Esophagus muscularis mucosa (tissue), 4 donors: ENCODE measurements around the gene BTBD9. TPM values are rescaled to one million over a fixed set of nuclear protein-coding genes. Genes with fewer than 3 reads are reported as not detected.

Source experiments
- DNase-seq: peaks from one replicate; pipeline ENCODE4 v3.0.0-alpha.2; 2017; ENCODE audit errors: extremely low spot score
- H3K27ac ChIP-seq, 4 donors: fragments of 200-600 bp; sonication (generic); replicated peaks in 1 of 4; 1 replicate in 3 of 4; 2 replicates in 1 of 4; pipeline ENCODE4 v1.5.1; 2016 to 2019; ENCODE audit warnings: mild to moderate bottlenecking in 1 of 4
- H3K27me3 ChIP-seq, 4 donors: fragments of 200-600 bp; sonication (generic); one replicate each; pipeline versions ENCODE4 v1.5.1 to v1.6.0; 2016 to 2019
- H3K36me3 ChIP-seq, 4 donors: fragments of 200-600 bp; sonication (generic); one replicate each; pipeline ENCODE4 v1.5.1; 2016 to 2019
- H3K4me1 ChIP-seq, 4 donors: fragments of 200-600 bp; sonication (generic); one replicate each; pipeline ENCODE4 v1.5.1; 2016 to 2019
- H3K4me3 ChIP-seq, 4 donors: fragments of 200-600 bp; sonication (generic); 1 replicate in 2 of 4; 2 replicates in 2 of 4; pipeline ENCODE4 v1.5.1; 2016 to 2019; ENCODE audit warnings: mild to moderate bottlenecking in 4 of 4, moderate library complexity in 1 of 4
- H3K9me3 ChIP-seq, 4 donors: fragments of 200-600 bp; sonication (generic); 1 replicate in 3 of 4; 2 replicates in 1 of 4; pipeline ENCODE4 v1.5.1; 2016 to 2019
- EP300 ChIP-seq: sonication (generic); formaldehyde crosslinking; IDR thresholded peaks from one replicate; pipeline ENCODE4 v1.6.1; 2017; ENCODE audit warnings: antibody characterized with exemption
- POLR2A ChIP-seq: fragments of 450-650 bp; IDR thresholded peaks from one replicate; pipeline ENCODE4 v1.6.1; 2017; ENCODE audit warnings: antibody characterized with exemption, moderate library complexity, mild to moderate bottlenecking, low read depth
- POLR2AphosphoS5 ChIP-seq, 2 donors: sonication (generic); formaldehyde crosslinking; IDR thresholded peaks; one replicate each; pipeline ENCODE4 v1.6.1; 2017; ENCODE audit warnings: antibody characterized with exemption in 2 of 2
- WGBS: methylation state at CpG from one replicate; pipeline ENCODE4 v1.1.5; 2018; 5-methylcytosine and 5-hydroxymethylcytosine counted together
- intact Hi-C: fragments of 100-400 bp; cut with DNase I; formaldehyde crosslinking; loops from one replicate; pipeline ENCODE4 v1.15.1; 2023
- total RNA-seq, 4 donors: library from RNA; depleted of rRNA; stranded (reverse); fragments of >200 nt; gene quantifications; one replicate each; pipeline versions ENCODE4 v1.1.0 to v1.2.1, GENCODE V29; 2016
- TF ChIP-seq, protein P1 (sequence below), 3 experiments: fragments of 200-600 bp in 2 of 3; fragments of 450-650 bp in 1 of 3; sonication (generic) in 2 of 3; IDR thresholded peaks; one replicate each; pipeline ENCODE4 v1.5.1; 2017 to 2019; ENCODE audit warnings: antibody characterized with exemption in 3 of 3, mild to moderate bottlenecking in 2 of 3, moderate library complexity in 1 of 3

BTBD9 gene
- total RNA-seq, 4 donors from 2014 or later, result 9.4 to 14.1 (median 11.2) TPM

DNA sequence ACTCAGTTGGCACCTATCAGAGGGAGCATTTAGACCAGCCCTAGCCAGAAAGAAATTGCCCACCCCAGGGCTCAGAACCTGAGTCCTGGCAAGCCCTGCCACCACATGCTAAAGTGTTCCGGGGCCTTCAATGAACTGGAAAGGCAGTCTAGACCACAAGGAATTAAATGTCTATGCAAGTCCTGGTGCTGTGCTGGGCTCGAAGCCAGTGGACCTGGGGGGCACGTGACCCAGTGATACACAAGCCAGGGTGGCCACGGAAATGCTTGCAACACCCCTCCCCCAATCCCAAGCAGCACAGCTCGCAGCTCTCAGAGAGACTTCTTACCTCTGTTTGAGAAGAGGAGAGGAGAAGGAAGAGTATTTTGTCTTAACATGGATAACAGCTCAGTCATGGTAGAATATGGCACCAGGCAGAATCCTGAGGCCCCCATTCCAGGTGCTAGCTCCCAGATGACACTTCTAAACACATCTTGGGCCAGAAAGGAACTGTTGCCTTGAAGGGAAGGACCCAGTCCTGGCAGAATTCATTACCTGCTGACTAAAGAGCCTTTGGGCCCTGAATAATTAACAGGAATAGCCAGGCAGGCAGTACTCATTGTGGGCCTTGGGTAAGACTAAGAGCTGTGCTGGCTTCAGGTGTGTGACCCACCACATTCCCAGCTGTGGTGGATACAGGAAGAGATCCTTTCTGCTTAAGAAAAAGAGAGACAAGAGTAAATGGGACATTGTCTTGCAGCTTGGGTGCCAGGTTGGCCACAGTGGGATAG lies 111.3 kb downstream of the BTBD9 start:
- intact Hi-C loops, result no loop called here

DNA sequence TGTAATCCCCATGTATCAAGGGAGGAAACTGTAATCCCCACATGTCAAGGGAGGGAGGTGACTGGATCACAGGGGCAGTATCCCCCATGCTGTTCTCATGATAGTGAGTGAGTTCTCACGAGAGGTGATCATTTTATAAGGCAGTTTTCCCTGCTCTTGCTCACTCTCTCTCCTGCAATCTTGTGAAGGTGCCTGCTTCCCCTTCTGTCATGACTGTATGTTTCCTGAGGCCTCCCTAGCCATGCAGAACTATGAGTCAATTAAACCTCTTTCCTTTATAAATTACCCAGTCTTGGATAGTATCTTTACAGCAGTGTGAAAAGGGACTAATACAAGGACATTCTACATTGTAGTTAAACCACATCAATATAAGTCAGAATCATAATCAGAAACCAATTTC lies 112.4 kb downstream of the BTBD9 start:
- TF ChIP-seq EP300, result no peak
- TF ChIP-seq POLR2AphosphoS5 (IDR thresholded peaks at IDR 0.05), result no peak
- TF ChIP-seq POLR2A, result no peak
- TF ChIP-seq, protein P1, sequence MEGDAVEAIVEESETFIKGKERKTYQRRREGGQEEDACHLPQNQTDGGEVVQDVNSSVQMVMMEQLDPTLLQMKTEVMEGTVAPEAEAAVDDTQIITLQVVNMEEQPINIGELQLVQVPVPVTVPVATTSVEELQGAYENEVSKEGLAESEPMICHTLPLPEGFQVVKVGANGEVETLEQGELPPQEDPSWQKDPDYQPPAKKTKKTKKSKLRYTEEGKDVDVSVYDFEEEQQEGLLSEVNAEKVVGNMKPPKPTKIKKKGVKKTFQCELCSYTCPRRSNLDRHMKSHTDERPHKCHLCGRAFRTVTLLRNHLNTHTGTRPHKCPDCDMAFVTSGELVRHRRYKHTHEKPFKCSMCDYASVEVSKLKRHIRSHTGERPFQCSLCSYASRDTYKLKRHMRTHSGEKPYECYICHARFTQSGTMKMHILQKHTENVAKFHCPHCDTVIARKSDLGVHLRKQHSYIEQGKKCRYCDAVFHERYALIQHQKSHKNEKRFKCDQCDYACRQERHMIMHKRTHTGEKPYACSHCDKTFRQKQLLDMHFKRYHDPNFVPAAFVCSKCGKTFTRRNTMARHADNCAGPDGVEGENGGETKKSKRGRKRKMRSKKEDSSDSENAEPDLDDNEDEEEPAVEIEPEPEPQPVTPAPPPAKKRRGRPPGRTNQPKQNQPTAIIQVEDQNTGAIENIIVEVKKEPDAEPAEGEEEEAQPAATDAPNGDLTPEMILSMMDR (IDR thresholded peaks at IDR 0.05), result no peak
- no peak overlapping the region for H3K4me3 ChIP-seq
- H3K27me3 ChIP-seq, result no peaks in the 10 kb centered on the region
- no peak for DNase-seq
- WGBS, result 94% methylated on average over 1 of the region's 1 CpG
- H3K4me1 ChIP-seq, result peaks cover 0 to 6% (median 5%) of the 10 kb centered on the region in 4 donors
- intact Hi-C loops, result no loop called here
- H3K27ac ChIP-seq, result no peak overlapping the region
- peaks cover 0 to 11% (median 0%) of the 10 kb centered on the region in 4 donors for H3K9me3 ChIP-seq
- H3K36me3 ChIP-seq, result no peaks in the 10 kb centered on the region

More for the DNA sequence above, 111.3 kb downstream of the BTBD9 start:
- DNase-seq, result no peak
- Histone ChIP-seq H3K4me1 (no peaks in the 10 kb centered on the region), H3K9me3 (peaks cover 0 to 11% (median 0%) of the 10 kb centered on the region in 4 donors), H3K27ac (no peak overlapping the region), H3K36me3 (no peaks in the 10 kb centered on the region), H3K27me3 (no peaks in the 10 kb centered on the region), H3K4me3 (no peak overlapping the region)
- 96% methylated on average over 3 of the region's 5 CpGs for WGBS
- TF ChIP-seq, protein P1 (IDR thresholded peaks at IDR 0.05), result no peak
- no peak for TF ChIP-seq POLR2A
- TF ChIP-seq POLR2AphosphoS5 (IDR thresholded peaks at IDR 0.05), result no peak
- no peak for TF ChIP-seq EP300

DNA sequence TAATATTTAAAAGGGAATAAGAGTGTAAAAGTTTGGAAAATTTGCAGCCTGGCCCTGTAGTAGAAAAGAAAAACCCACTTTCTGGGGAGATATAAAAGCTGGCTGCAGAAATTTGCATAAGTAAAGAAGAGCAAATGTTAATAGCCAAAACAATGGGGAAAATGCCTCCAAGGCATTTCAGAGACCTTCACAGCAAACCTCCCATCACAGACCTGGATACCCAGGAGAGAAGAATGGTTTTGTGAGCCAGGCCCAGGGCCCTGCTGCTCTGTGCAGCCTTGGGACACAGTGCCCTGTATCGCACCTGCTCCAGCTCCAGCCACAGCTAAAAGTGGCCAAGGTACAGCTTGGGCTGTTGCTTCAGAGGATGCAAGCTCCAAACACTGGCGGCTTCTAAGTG lies 113.8 kb downstream of the BTBD9 start:
- Histone ChIP-seq H3K27ac (no peak overlapping the region), H3K4me1 (peaks cover 0 to 14% (median 12%) of the 10 kb centered on the region in 4 donors), H3K9me3 (peaks cover 0 to 11% (median 0%) of the 10 kb centered on the region in 4 donors), H3K4me3 (no peak overlapping the region), H3K36me3 (no peaks in the 10 kb centered on the region), H3K27me3 (no peaks in the 10 kb centered on the region)
- TF ChIP-seq, protein P1 (IDR thresholded peaks at IDR 0.05), result no peak
- TF ChIP-seq POLR2AphosphoS5 (IDR thresholded peaks at IDR 0.05) (no peak), EP300 (no peak), POLR2A (no peak)
- no peak for DNase-seq
- intact Hi-C loops, result no loop called here
- WGBS, result 100% methylated on average over 2 of the region's 2 CpGs

DNA sequence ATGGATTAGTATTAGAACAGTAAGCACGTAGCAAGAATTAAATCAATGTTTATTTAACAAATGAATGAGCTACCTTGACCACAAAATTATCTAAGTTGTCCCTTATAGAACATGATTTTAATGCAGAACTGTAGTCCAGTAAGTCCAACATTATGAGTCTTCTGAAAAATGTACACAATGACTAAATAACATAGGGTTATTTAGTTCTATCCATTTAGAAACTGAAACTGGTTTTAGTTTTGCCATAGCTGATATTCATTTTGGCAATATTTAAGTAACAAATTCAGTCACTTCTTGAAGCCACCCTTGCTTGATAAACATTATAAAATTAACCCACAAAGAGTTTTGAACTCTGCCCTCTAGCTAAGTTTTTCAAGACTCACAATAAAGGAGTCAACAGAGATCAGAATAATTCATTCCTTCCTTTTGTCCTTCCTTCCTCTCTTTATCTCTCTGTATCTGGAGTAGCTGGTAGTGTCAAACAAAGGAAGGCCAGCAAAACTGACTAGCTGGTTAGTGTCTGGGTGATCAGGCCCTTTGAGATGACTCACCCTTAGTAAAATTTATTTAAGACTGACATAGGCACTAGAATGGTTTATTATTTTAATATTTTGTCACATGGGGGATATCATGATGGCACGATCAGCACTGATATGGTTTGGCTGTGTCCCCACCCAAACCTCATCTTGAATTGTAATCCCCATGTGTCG lies 115.1 kb downstream of the BTBD9 start:
- Histone ChIP-seq H3K4me3 (no peak overlapping the region), H3K36me3 (no peaks in the 10 kb centered on the region), H3K27me3 (no peaks in the 10 kb centered on the region), H3K4me1 (peaks cover 0 to 14% (median 12%) of the 10 kb centered on the region in 4 donors), H3K27ac (no peak overlapping the region), H3K9me3 (peaks cover 0 to 11% (median 0%) of the 10 kb centered on the region in 4 donors)
- no peak for DNase-seq
- TF ChIP-seq POLR2AphosphoS5 (IDR thresholded peaks at IDR 0.05) (no peak), EP300 (no peak), POLR2A (no peak)
- TF ChIP-seq, protein P1 (IDR thresholded peaks at IDR 0.05), result no peak
- 92% methylated on average over 3 of the region's 3 CpGs for WGBS
- intact Hi-C loops, result no loop called here
